A673 (cell line): ENCODE measurements around the gene HOXB3.

Source experiments
- EZH2 ChIP-seq: fragments of 200-600 bp; sonication (generic); IDR thresholded peaks from 2 replicates; pipeline ENCODE4 v1.6.1; 2017; ENCODE audit warnings: borderline replicate concordance, low read depth, mild to moderate bottlenecking, mixed read lengths, antibody characterized with exemption, low read length; ENCODE audit not compliant: poor library complexity, severe bottlenecking
- TF ChIP-seq, protein P1 (sequence below): fragments of 300-800, 200-600 bp; sonication (generic); conservative IDR thresholded peaks from 2 replicates; pipeline ENCODE4 v1.5.1; 2017; ENCODE audit warnings: low read depth, mild to moderate bottlenecking, antibody characterized with exemption, low read length, moderate library complexity, mixed read lengths

- TF ChIP-seq, protein P1, sequence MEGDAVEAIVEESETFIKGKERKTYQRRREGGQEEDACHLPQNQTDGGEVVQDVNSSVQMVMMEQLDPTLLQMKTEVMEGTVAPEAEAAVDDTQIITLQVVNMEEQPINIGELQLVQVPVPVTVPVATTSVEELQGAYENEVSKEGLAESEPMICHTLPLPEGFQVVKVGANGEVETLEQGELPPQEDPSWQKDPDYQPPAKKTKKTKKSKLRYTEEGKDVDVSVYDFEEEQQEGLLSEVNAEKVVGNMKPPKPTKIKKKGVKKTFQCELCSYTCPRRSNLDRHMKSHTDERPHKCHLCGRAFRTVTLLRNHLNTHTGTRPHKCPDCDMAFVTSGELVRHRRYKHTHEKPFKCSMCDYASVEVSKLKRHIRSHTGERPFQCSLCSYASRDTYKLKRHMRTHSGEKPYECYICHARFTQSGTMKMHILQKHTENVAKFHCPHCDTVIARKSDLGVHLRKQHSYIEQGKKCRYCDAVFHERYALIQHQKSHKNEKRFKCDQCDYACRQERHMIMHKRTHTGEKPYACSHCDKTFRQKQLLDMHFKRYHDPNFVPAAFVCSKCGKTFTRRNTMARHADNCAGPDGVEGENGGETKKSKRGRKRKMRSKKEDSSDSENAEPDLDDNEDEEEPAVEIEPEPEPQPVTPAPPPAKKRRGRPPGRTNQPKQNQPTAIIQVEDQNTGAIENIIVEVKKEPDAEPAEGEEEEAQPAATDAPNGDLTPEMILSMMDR: peak; percentile 88
- no peak for TF ChIP-seq EZH2
Observed at GRCh38 chr17:48636177-48637018, 46.4 kb upstream of the HOXB3 start.
